CD4-positive, alpha-beta T cell treated with Interleukin-15 for 1 hour (primary cell): ENCODE data around the gene SPATA17.

ENCODE experiments used
- DNase-seq: peaks from one replicate; pipeline ENCODE4 v3.0.0-alpha.2; 2020

SPATA17 gene

GRCh38 chr1:217861658-217862057, 230.5 kb downstream of the SPATA17 start:
- no peak for DNase-seq

- no peak for DNase-seq
These were observed 236.4 kb downstream of the SPATA17 start for GRCh38 chr1:217867446-217867995.

GRCh38 chr1:217871955-217872354, 240.8 kb downstream of the SPATA17 start:
- no peak for DNase-seq

GRCh38 chr1:217875229-217875628, 244.1 kb downstream of the SPATA17 start:
- DNase-seq = no peak

GRCh38 chr1:217876401-217876800, 245.3 kb downstream of the SPATA17 start:
- DNase-seq = no peak

- DNase-seq = no peak
These were observed 245.8 kb downstream of the SPATA17 start for GRCh38 chr1:217876896-217877295.

- no peak for DNase-seq
These were observed 250.0 kb downstream of the SPATA17 start for GRCh38 chr1:217881131-217881543.

GRCh38 chr1:217881607-217882332, 250.6 kb downstream of the SPATA17 start:
- DNase-seq = no peak

- no peak for DNase-seq
These were observed 254.0 kb downstream of the SPATA17 start for GRCh38 chr1:217885181-217885580.

GRCh38 chr1:217888328-217888727, 257.2 kb downstream of the SPATA17 start:
- DNase-seq = no peak

- DNase-seq = no peak
These were observed 258.3 kb downstream of the SPATA17 start for GRCh38 chr1:217889401-217889800.

- no peak for DNase-seq
These were observed 260.8 kb downstream of the SPATA17 start for GRCh38 chr1:217891966-217892365.

- DNase-seq = no peak
These were observed 261.6 kb downstream of the SPATA17 start for GRCh38 chr1:217892750-217893149.

- DNase-seq = no peak
These were observed 264.7 kb downstream of the SPATA17 start for GRCh38 chr1:217895841-217896240.

GRCh38 chr1:217896490-217896889, 265.3 kb downstream of the SPATA17 start:
- no peak for DNase-seq

- no peak for DNase-seq
These were observed 266.0 kb downstream of the SPATA17 start for GRCh38 chr1:217897100-217897499.

- DNase-seq = no peak
These were observed 268.5 kb downstream of the SPATA17 start for GRCh38 chr1:217899614-217900013.

GRCh38 chr1:217907504-217907903, 276.4 kb downstream of the SPATA17 start:
- DNase-seq = no peak

- DNase-seq = no peak
These were observed 279.1 kb downstream of the SPATA17 start for GRCh38 chr1:217910203-217910602.

- no peak for DNase-seq
These were observed 279.7 kb downstream of the SPATA17 start for GRCh38 chr1:217910791-217911320.

- no peak for DNase-seq
These were observed 280.8 kb downstream of the SPATA17 start for GRCh38 chr1:217911908-217912307.

GRCh38 chr1:217917281-217917887, 286.2 kb downstream of the SPATA17 start:
- DNase-seq = no peak

GRCh38 chr1:217919683-217920388, 288.7 kb downstream of the SPATA17 start:
- DNase-seq = no peak
